Astrocyte of the hippocampus (primary cell): ENCODE measurements around the gene C5AR1.
"Not testable (repeated sequence)": the region's sequence is repeated elsewhere in the genome, so short reads cannot be mapped to it uniquely, and the experiment has no call there.

Experiments used
- DNase-seq: peaks from one replicate; pipeline ENCODE4 v3.0.0; 2011; ENCODE audit warnings: low read depth, low spot score

The C5AR1 gene

DNA sequence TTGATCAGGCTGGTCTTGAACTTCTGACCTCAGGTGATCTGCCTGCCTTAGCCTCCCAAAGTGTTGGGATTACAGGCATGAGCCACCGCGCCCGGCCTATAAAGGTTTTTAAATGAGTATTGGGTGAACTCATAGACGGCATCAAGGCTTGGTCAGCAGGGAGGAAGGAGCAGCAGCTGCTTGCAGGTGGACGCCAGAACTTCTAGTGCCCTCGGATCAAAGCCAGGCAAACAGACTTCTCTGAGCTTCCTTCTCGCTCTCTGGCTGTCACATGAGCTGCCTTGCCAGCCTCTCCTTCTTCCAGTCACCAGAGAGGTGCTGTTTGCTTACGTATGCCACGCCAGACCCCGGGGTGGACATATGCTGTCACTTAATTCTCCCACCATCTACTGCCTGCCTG, 55.8 kb downstream of the C5AR1 start:
- DNase-seq, result not testable (repeated sequence)

DNA sequence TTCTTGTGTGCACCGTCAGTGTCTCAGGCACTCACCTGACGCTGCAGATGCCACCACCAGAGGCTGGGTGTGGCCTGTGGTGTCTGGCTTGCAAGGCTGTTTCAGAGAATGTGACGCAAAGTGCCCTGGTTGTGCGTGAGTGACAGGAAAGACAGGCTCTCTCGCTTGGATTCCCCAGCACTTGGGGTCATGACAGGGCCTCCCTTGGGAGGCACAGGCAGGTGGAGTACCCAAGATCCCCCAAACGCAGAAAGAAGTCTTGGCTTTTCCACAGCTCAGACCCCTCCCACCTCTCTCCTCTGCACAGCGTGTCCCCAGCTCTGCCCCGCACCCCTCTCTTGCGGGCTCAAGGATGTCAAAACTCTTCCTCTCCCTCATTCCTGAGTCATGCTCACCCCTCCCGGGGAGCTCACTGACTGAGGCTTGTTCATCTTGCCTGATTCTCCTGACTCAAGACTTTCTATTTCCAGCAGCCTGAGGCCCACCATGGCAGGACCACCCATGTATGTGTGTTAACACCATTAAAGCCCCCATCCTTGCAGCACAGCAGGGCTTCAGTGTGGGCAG, 60.5 kb downstream of the C5AR1 start:
- DNase-seq, result peak; percentile 68

DNA sequence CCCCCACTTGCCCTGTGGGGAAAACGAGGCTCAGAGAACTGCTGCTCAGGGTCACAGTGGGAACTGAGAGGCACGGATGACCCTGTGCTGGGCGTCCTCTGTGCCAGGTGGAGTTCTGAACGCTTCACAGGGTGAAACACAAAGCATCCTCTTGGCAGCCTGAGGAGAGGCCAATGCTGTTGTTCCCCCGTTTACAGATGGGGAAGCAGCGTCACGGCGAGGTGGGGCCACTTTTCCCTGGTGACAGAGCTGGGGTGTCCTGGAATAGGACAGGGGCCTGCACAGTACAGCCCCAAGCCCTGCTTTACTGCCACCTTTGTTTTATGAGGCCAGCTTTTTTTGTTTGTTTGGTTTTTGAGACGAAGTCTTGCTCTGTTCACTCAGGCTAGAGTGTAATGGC, 61.6 kb downstream of the C5AR1 start:
- DNase-seq, result no peak
